GM18502 (cell line): ENCODE measurements around the gene NDST1.
A peak's percentile ranks its signal among the peaks of the same experiment; 100 is the strongest.

Experiments used
- ATAC-seq: cut with Tn5 transposase; IDR thresholded peaks from one replicate; pipeline ENCODE4 v1.9.1; 2021; ENCODE audit warnings: mild to moderate bottlenecking; ENCODE audit not compliant: unreplicated experiment, poor library complexity

NDST1 gene

DNA sequence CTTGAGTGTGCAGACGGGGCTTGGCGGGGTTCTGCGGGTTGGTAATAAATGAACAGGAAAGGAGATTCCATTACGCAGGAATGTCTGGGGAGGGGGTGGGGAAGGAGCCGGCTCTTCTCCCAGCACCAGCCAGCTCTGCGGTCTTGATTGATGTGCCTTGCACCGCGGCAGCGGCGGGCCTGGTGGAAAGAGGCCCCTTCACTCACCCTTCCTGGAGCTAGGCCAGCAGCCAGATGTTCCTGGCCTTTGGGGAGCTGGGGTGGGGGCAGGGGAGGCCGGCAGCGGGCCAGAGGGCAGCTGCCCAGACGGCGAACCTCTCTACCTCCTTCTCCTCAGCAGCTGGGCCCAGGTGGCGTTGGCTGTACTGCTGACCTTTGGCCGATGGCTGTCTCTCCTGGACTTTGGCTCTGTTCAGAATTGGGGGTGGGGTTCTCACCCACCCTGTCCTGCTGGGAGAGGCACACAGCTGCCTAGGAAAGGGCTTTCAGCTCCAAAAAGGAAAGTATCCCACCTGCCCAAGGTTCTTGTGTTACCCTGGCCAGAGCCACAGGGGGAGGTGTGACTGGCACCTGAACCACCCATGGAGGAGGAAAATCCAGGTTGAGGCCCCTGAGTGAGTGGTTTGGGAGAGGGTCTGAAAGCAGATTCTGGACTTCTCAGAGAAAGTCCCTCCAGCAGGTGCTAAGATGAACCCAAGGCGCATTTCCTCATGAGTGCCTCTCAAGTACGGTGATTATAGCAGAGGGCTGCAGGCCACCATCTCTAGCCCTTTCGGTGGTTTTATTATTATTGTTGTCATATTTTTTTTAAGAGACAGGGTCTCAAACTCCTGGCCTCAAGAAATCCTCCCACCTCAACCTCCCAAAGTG, 74.5 kb downstream of the NDST1 start:
- no peak for ATAC-seq

DNA sequence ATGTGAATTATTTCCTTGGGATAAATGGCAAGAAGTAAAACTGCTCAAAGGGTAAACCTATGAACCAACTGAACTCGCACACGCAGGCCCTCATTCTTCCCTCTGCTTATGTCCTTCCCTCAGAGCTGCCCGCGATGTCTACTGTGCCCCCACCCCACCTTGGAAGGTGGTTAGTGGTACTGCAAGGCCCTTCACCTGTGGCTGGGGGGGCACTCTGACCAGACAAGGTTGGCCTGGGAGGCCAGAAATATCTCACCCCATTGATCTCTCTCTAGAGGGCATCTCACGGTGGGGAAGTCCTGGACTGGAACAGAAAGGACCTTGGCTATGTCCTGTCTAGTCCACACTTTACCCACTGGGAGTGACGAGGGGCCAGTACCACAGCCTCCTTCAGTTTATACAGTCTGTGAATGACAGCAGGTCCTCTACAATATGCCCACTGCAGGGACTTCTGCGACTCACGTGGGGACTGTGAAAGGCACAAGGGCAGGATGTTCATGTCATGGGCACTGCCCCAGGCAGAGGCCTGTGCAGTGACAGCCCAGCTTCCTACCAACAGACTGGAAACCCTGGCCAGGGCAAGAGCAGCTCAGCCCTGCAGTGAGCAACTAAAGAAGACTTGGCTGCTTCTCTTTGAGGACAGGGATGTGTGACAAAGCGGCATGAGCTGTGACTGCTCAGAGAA, 75.8 kb downstream of the NDST1 start:
- ATAC-seq, result no peak

GRCh38 chr5:150584556-150585335, 76.8 kb downstream of the NDST1 start:
- no peak for ATAC-seq

- ATAC-seq, result no peak
Measured at GRCh38 chr5:150585781-150586341, 77.9 kb downstream of the NDST1 start.

- no peak for ATAC-seq
Measured at GRCh38 chr5:150587016-150587415, 79.1 kb downstream of the NDST1 start.

- ATAC-seq, result no peak
Measured at GRCh38 chr5:150587856-150588595, 80.1 kb downstream of the NDST1 start.

DNA sequence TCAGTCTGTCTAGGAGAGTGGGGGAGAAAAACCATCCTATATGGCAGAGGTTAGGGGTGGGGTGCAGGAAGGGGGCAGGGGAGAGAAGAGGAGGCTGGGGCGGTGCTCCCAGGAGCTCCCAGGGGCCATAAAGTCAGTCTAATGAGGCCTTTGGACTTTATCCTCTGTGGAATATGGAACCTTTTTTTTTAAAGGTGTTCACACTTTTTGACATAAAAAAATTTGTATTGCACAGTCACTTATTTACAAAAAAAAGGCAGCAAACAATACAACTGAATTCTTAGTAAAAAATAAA, 80.6 kb downstream of the NDST1 start:
- ATAC-seq, result no peak

- peak; percentile 81 for ATAC-seq
Measured at GRCh38 chr5:150589862-150590601, 82.1 kb downstream of the NDST1 start.

DNA sequence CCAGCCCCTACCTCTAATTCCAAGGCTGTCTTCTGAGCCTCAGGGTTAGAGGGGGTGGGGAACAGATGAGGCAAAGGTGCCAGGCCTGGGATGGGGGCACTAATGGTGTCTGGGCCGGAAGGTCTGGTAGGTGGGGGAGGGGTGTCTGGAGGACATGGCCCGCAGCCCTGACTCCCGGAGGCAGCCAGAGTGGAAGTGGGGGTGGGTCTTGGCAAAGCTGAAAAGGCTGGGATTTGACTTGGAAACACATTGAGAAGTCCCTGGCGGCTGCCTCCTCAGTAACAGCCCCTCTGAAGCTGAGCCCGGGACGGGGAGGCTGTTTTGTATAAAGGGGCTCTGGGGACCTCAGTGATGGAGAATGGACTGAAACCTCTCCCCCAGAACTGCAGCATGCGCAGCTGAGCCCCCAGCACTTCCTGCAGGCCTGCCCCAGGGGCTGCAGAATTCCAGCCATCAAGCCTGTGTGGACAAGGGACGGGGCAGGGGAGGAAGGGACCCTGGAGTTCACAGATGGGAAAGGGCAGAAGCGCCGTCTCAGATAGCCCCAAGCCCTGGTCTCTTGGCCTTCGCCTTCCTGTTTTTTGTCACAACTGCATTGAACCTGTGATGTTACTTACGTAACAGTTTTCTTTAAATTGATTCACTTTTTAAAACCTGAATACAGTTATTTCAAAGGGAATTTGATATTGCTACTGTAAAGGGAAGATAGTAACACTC, 83.2 kb downstream of the NDST1 start:
- ATAC-seq, result no peak

- no peak for ATAC-seq
Measured at GRCh38 chr5:150593593-150593992, 85.7 kb downstream of the NDST1 start.

DNA sequence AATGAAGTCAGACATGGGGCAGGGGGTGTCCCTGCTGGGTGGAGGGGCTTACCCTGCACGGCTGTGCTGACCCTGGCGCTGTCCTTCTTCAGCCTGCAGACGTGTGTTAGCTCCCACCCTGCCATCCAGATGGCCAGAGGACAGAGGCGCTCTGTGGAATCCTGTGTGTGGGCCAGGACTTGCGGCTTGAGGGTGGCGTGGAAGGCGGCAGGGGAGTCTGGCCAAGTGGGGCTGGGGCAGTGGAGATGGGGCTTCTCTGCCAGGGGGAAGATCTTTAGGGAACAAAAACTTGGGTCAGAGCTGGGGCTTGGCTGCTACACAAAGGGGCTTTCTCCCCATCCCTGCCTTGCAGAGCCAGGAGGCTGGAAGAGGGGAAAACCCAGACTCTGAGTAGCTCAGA, 86.1 kb downstream of the NDST1 start:
- ATAC-seq, result no peak

DNA sequence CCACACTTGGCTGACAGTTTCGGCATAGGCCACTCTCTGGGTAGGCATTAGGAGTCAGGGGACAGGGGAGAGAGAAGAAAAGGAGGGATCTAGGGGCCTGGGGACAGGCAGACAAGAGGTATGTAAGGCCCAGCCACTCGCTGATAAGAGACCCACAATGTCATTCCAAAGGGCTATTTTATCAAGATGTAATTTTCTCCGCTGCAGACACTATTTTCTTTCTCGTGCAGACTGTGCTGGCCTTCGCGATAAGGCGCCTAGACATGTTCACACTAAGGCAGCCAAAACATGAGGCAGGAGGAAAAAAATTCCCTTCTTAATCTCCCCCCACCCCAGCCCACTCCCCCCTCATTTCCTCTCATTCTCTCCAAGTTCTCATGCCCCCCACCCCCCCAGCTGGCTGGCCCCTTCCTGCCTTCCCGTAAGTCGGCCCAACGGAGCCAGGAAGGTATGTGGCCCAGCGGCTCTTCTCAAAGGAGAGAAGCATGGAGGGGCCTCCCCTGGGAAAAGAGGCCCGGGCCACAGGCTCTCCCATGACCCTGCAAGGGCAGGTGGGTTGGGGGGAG, 87.6 kb downstream of the NDST1 start:
- no peak for ATAC-seq

- ATAC-seq, result no peak
Measured at GRCh38 chr5:150596313-150596712, 88.4 kb downstream of the NDST1 start.

GRCh38 chr5:150596826-150597225, 88.9 kb downstream of the NDST1 start:
- ATAC-seq, result no peak

- ATAC-seq, result no peak
Measured at GRCh38 chr5:150598006-150598405, 90.1 kb downstream of the NDST1 start.

GRCh38 chr5:150598821-150599273, 90.9 kb downstream of the NDST1 start:
- no peak for ATAC-seq

GRCh38 chr5:150599281-150599680, 91.3 kb downstream of the NDST1 start:
- ATAC-seq, result no peak

- ATAC-seq, result no peak
Measured at GRCh38 chr5:150599917-150600511, 92.1 kb downstream of the NDST1 start.
